ENCODE results near the gene GPC6.

GPC6 gene

GRCh38 chr13:93758575-93758974 is 532.0 kb downstream of the GPC6 start:
- DNase-seq = peak; percentile 33

GRCh38 chr13:93762708-93763426 is 536.3 kb downstream of the GPC6 start:
- no peak for DNase-seq

- no peak for DNase-seq
Observed at GRCh38 chr13:93765062-93765461, 538.5 kb downstream of the GPC6 start.

- DNase-seq = no peak
Observed at GRCh38 chr13:93765811-93766210, 539.2 kb downstream of the GPC6 start.

GRCh38 chr13:93766719-93767118 is 540.1 kb downstream of the GPC6 start:
- DNase-seq = no peak

- no peak for DNase-seq
Observed at GRCh38 chr13:93767180-93767916, 540.7 kb downstream of the GPC6 start.

GRCh38 chr13:93767917-93768409 is 541.4 kb downstream of the GPC6 start:
- DNase-seq = no peak

- no peak for DNase-seq
Observed at GRCh38 chr13:93769101-93769500, 542.5 kb downstream of the GPC6 start.

- no peak for DNase-seq
Observed at GRCh38 chr13:93769607-93770006, 543.0 kb downstream of the GPC6 start.

- no peak for DNase-seq
Observed at GRCh38 chr13:93771227-93771626, 544.6 kb downstream of the GPC6 start.

- no peak for DNase-seq
Observed at GRCh38 chr13:93771782-93772181, 545.2 kb downstream of the GPC6 start.

GRCh38 chr13:93774506-93774905 is 547.9 kb downstream of the GPC6 start:
- DNase-seq = no peak

- no peak for DNase-seq
Observed at GRCh38 chr13:93775027-93775426, 548.4 kb downstream of the GPC6 start.

- DNase-seq = peak; percentile 70
Observed at GRCh38 chr13:93775507-93776108, 549.0 kb downstream of the GPC6 start.

GRCh38 chr13:93776936-93777335 is 550.3 kb downstream of the GPC6 start:
- DNase-seq = peak; percentile 65

GRCh38 chr13:93777504-93777903 is 550.9 kb downstream of the GPC6 start:
- no peak for DNase-seq

GRCh38 chr13:93778548-93778947 is 551.9 kb downstream of the GPC6 start:
- no peak for DNase-seq

GRCh38 chr13:93784191-93784590 is 557.6 kb downstream of the GPC6 start:
- DNase-seq = no peak

GRCh38 chr13:93786846-93787489 is 560.4 kb downstream of the GPC6 start:
- DNase-seq = no peak

- DNase-seq = no peak
Observed at GRCh38 chr13:93788456-93788855, 561.8 kb downstream of the GPC6 start.

- no peak for DNase-seq
Observed at GRCh38 chr13:93789058-93789457, 562.5 kb downstream of the GPC6 start.

- DNase-seq = no peak
Observed at GRCh38 chr13:93794197-93794885, 567.7 kb downstream of the GPC6 start.

GRCh38 chr13:93797463-93797862 is 570.9 kb downstream of the GPC6 start:
- DNase-seq = no peak
